Activated CD4-positive, CD25-positive, alpha-beta regulatory T cell treated with anti-CD3 and anti-CD28 coated beads, Interleukin-2, amount 50 U/mL, for 16 hours (primary cell): ENCODE measurements around the gene CACNA1E.
"Not testable (repeated sequence)": the region's sequence is repeated elsewhere in the genome, so short reads cannot be mapped to it uniquely, and the experiment has no call there.

Source experiments
- DNase-seq: peaks from one replicate; pipeline ENCODE4 v3.0.0-alpha.2; 2020; ENCODE audit warnings: low read depth, low spot score

The CACNA1E gene

GRCh38 chr1:181809991-181810545, 326.8 kb downstream of the CACNA1E start:
- no peak for DNase-seq

GRCh38 chr1:181812208-181812607, 328.9 kb downstream of the CACNA1E start:
- no peak for DNase-seq

- no peak for DNase-seq
These were observed 329.9 kb downstream of the CACNA1E start for GRCh38 chr1:181813266-181813665.

GRCh38 chr1:181816608-181817007, 333.3 kb downstream of the CACNA1E start:
- DNase-seq = no peak

- DNase-seq = no peak
These were observed 333.8 kb downstream of the CACNA1E start for GRCh38 chr1:181817091-181817490.

GRCh38 chr1:181818459-181818858, 335.1 kb downstream of the CACNA1E start:
- DNase-seq = no peak

- no peak for DNase-seq
These were observed 335.6 kb downstream of the CACNA1E start for GRCh38 chr1:181818943-181819342.

GRCh38 chr1:181821701-181822100, 338.4 kb downstream of the CACNA1E start:
- DNase-seq = no peak

- not testable (repeated sequence) for DNase-seq
These were observed 349.0 kb downstream of the CACNA1E start for GRCh38 chr1:181832173-181832880.

- no peak for DNase-seq
These were observed 362.8 kb downstream of the CACNA1E start for GRCh38 chr1:181846001-181846645.

GRCh38 chr1:181846681-181847080, 363.4 kb downstream of the CACNA1E start:
- no peak for DNase-seq

GRCh38 chr1:181849071-181849470, 365.8 kb downstream of the CACNA1E start:
- no peak for DNase-seq

GRCh38 chr1:181854212-181854611, 370.9 kb downstream of the CACNA1E start:
- not testable (repeated sequence) for DNase-seq

- no peak for DNase-seq
These were observed 372.1 kb downstream of the CACNA1E start for GRCh38 chr1:181855380-181855779.
